Left lobe of liver (tissue), 2 donors: Measurements from ENCODE around the gene ANKRD11. TPM values are rescaled to one million over a fixed set of nuclear protein-coding genes. Genes with fewer than 3 reads are reported as not detected.
"Not testable (repeated sequence)": the region's sequence is repeated elsewhere in the genome, so short reads cannot be mapped to it uniquely, and the experiment has no call there.

ENCODE experiments used
- ATAC-seq: fragments of 200-7000 bp; cut with Tn5 transposase; one replicate; pipeline ENCODE4 v1.9.1; 2020; ENCODE audit warnings: mild to moderate bottlenecking, moderate library complexity
- DNase-seq: peaks from one replicate; pipeline ENCODE4 v3.0.0-alpha.2; 2020; ENCODE audit warnings: low spot score
- total RNA-seq: library from RNA; stranded (reverse); gene quantifications from one replicate; pipeline ENCODE4 v1.2.1, GENCODE V29; 2021
- donor health status: DM: no; HTN: no; CAD: no; lungs with moderate emphysema.
- donor health status: DM: no; HTN: yes; CAD: no.

ANKRD11 gene
- total RNA-seq, 1 donor from 2014 or later = 50.7 TPM

GRCh38 chr16:89435059-89435458 is 55.3 kb downstream of the ANKRD11 start:
- not testable (repeated sequence) for ATAC-seq, DNase-seq

- no peak for ATAC-seq
- no peak for DNase-seq
Observed at GRCh38 chr16:89434490-89434889, 55.9 kb downstream of the ANKRD11 start.

GRCh38 chr16:89433363-89433984 is 56.9 kb downstream of the ANKRD11 start:
- not testable (repeated sequence) for DNase-seq, ATAC-seq

GRCh38 chr16:89431630-89432029 is 58.7 kb downstream of the ANKRD11 start:
- DNase-seq (no peak), ATAC-seq (peak; percentile 4)

- DNase-seq (no peak), ATAC-seq (peak; percentile 65)
Observed at GRCh38 chr16:89431158-89431584, 59.2 kb downstream of the ANKRD11 start.

GRCh38 chr16:89430436-89431157 is 59.8 kb downstream of the ANKRD11 start:
- peak; percentile 87 for ATAC-seq
- peak; percentile 77 for DNase-seq

- not testable (repeated sequence) for DNase-seq, ATAC-seq
Observed at GRCh38 chr16:89428605-89429004, 61.8 kb downstream of the ANKRD11 start.

GRCh38 chr16:89426736-89427530 is 63.4 kb downstream of the ANKRD11 start:
- ATAC-seq = no peak
- no peak for DNase-seq

- no peak for DNase-seq
Observed at GRCh38 chr16:89425523-89425922, 64.8 kb downstream of the ANKRD11 start.

GRCh38 chr16:89423681-89424260 is 66.6 kb downstream of the ANKRD11 start:
- DNase-seq = no peak

More at GRCh38 chr16:89425523-89425922, 64.8 kb downstream of the ANKRD11 start:
- no peak for ATAC-seq

GRCh38 chr16:89422905-89423630 is 67.3 kb downstream of the ANKRD11 start:
- DNase-seq (no peak), ATAC-seq (peak; percentile 64)

More at GRCh38 chr16:89423681-89424260, 66.6 kb downstream of the ANKRD11 start:
- ATAC-seq = peak; percentile 17

- ATAC-seq = no peak
- no peak for DNase-seq
Observed at GRCh38 chr16:89422527-89422904, 67.8 kb downstream of the ANKRD11 start.

- not testable (repeated sequence) for DNase-seq, ATAC-seq
Observed at GRCh38 chr16:89421300-89421699, 69.1 kb downstream of the ANKRD11 start.

- ATAC-seq (no peak), DNase-seq (no peak)
Observed at GRCh38 chr16:89420204-89420603, 70.2 kb downstream of the ANKRD11 start.

GRCh38 chr16:89418352-89418751 is 72.0 kb downstream of the ANKRD11 start:
- peak; percentile 55 for ATAC-seq
- DNase-seq = peak; percentile 70

GRCh38 chr16:89417352-89417751 is 73.0 kb downstream of the ANKRD11 start:
- peak; percentile 85 for DNase-seq

GRCh38 chr16:89413811-89414585 is 76.4 kb downstream of the ANKRD11 start:
- ATAC-seq (peak; percentile 46), DNase-seq (peak; percentile 85)

More at GRCh38 chr16:89417352-89417751, 73.0 kb downstream of the ANKRD11 start:
- ATAC-seq = peak; percentile 73

GRCh38 chr16:89412811-89413210 is 77.5 kb downstream of the ANKRD11 start:
- DNase-seq = peak; percentile 77
- peak; percentile 58 for ATAC-seq

GRCh38 chr16:89411335-89411850 is 79.0 kb downstream of the ANKRD11 start:
- DNase-seq (no peak), ATAC-seq (no peak)
